PFSK-1 (cell line): ENCODE data around the gene GRIN2A.

Experiments
- FOXP2 ChIP-seq: optimal IDR thresholded peaks from 2 replicates; pipeline ENCODE3; 2011; ENCODE audit warnings: borderline replicate concordance, control low read depth, inconsistent platforms; ENCODE audit not compliant: insufficient read depth; ENCODE audit errors: extremely low read length, extremely low read depth
- POLR2AphosphoS5 ChIP-seq: IDR thresholded peaks from 2 replicates; pipeline ENCODE4 v1.6.1; 2012; ENCODE audit warnings: low read depth, mild to moderate bottlenecking, control low read depth, low read length, moderate library complexity
- SIN3A ChIP-seq: IDR thresholded peaks from 2 replicates; pipeline ENCODE4 v1.6.1; 2012; ENCODE audit warnings: mild to moderate bottlenecking, low read length, moderate library complexity, borderline replicate concordance; ENCODE audit not compliant: insufficient read depth
- TAF1 ChIP-seq: IDR thresholded peaks from 2 replicates; pipeline ENCODE4 v1.6.1; 2012; ENCODE audit warnings: low read length, control low read depth, borderline replicate concordance; ENCODE audit not compliant: insufficient read depth
- TF ChIP-seq, protein P1 (sequence below), 2 experiments: IDR thresholded peaks; 2 replicates each; pipeline versions ENCODE4 v1.6.1 to v1.8.0; 2011 to 2012; ENCODE audit warnings: low read depth in 2 of 2, low read length in 2 of 2, control low read depth in 1 of 2, inconsistent platforms in 1 of 2, mild to moderate bottlenecking in 1 of 2, moderate library complexity in 1 of 2; ENCODE audit not compliant: insufficient read depth in 1 of 2

Gene GRIN2A

DNA sequence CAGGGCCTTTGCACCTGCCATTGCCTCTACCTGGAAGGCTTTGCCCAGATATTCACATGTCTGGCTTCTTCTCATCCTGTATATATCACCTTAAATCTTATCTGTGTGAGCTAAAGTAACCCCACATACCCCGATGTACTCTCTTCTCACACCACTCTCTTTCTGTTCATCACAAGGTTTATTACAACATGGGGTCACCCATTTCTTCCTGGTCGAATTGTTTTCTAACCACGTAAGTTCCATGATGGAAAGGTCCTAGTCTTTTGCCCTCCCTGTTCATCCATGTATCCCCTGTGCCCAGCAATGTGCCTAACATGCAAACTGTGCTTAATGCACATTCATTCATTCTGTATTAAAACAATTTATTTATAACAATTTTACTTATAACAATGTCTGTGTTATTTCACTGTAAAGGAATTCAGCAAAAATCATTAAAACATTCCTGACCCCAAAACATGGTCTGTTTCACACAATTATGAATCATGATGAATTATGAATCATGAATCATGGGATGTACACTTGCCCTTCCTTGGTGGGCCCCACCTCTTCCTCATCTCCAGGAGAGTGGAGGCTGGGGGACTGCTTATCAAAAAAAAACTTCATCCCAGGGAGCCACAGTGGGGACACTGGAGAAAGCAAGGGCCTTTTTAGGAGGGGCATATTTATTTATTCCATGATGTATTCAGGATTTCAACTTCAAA, 336.4 kb downstream of the GRIN2A start:
- TF ChIP-seq FOXP2 (no peak), TAF1 (no peak), POLR2AphosphoS5 (no peak), SIN3A (no peak)
- TF ChIP-seq, protein P1, sequence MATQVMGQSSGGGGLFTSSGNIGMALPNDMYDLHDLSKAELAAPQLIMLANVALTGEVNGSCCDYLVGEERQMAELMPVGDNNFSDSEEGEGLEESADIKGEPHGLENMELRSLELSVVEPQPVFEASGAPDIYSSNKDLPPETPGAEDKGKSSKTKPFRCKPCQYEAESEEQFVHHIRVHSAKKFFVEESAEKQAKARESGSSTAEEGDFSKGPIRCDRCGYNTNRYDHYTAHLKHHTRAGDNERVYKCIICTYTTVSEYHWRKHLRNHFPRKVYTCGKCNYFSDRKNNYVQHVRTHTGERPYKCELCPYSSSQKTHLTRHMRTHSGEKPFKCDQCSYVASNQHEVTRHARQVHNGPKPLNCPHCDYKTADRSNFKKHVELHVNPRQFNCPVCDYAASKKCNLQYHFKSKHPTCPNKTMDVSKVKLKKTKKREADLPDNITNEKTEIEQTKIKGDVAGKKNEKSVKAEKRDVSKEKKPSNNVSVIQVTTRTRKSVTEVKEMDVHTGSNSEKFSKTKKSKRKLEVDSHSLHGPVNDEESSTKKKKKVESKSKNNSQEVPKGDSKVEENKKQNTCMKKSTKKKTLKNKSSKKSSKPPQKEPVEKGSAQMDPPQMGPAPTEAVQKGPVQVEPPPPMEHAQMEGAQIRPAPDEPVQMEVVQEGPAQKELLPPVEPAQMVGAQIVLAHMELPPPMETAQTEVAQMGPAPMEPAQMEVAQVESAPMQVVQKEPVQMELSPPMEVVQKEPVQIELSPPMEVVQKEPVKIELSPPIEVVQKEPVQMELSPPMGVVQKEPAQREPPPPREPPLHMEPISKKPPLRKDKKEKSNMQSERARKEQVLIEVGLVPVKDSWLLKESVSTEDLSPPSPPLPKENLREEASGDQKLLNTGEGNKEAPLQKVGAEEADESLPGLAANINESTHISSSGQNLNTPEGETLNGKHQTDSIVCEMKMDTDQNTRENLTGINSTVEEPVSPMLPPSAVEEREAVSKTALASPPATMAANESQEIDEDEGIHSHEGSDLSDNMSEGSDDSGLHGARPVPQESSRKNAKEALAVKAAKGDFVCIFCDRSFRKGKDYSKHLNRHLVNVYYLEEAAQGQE (IDR thresholded peaks at IDR 0.05; ENCODE audit: insufficient read depth in 1 of 2, low read depth in 2 of 2, low read length in 2 of 2) = no peak

DNA sequence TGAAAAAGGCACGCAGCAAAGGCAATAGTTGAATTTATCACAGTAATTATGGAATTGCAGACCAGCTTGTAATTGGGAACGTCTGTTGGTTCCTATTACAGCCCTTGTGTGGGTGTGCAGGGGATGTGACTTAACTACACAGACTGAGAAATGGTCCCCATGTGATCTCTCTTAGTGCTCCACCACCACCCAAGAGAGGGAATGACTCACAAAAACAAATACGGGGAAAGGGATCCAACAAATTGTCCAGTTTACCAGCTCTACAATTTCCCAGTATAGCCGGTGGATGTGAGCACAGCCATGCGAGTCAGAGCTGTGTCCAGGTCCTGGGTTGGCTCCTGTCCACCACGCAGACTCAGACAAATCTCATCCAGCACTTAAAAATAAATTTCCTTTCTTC, 337.9 kb downstream of the GRIN2A start:
- TF ChIP-seq TAF1 (no peak), SIN3A (no peak), FOXP2 (no peak), POLR2AphosphoS5 (no peak)
- TF ChIP-seq, protein P1 (IDR thresholded peaks at IDR 0.05; ENCODE audit: insufficient read depth in 1 of 2, low read depth in 2 of 2, low read length in 2 of 2) = no peak

DNA sequence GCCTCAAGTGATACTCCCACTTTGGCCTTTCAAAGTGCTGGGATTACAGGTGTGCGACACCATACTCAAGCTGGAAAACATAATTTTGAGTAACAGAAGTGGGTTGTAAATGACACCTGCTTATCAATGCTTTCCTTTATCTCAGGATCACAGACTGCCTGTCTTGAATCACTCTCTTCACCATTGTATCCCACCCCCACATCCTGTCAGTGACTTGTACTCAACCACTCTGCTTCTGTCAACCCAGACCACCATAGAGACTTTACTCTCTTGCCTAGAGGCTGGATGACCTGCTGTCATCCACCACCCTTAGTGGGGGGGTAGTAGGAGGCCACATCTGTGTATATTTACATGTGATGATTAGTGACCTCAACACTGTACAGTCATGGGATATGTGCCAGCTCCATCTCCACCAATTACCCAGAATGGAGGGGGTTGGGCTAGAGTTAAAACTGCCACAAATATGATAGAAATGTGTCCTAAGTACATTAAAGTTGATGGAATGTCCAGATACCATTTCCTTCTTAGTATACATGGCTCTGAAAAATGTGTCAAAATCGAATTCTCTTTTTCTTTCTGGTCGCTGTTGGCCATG, 338.7 kb downstream of the GRIN2A start:
- no peak for TF ChIP-seq SIN3A
- no peak for TF ChIP-seq FOXP2
- TF ChIP-seq, protein P1 (IDR thresholded peaks at IDR 0.05; ENCODE audit: insufficient read depth in 1 of 2, low read depth in 2 of 2, low read length in 2 of 2) = no peak
- no peak for TF ChIP-seq TAF1
- TF ChIP-seq POLR2AphosphoS5 = no peak

GRCh38 chr16:9840761-9841665, 341.2 kb downstream of the GRIN2A start:
- TF ChIP-seq SIN3A = no peak
- TF ChIP-seq, protein P1 (IDR thresholded peaks at IDR 0.05; ENCODE audit: insufficient read depth in 1 of 2, low read depth in 2 of 2, low read length in 2 of 2) = no peak
- TF ChIP-seq TAF1 = no peak
- TF ChIP-seq POLR2AphosphoS5 = no peak
- no peak for TF ChIP-seq FOXP2
